LNCaP clone FGC (cell line): ENCODE data around the gene UBA6.

Experiments used
- DNase-seq: peaks from one replicate; pipeline ENCODE4 v3.0.0-alpha.2; 2011; ENCODE audit warnings: low read depth
- H3K4me3 ChIP-seq: 2 replicates; pipeline ENCODE4 v1.5.1; 2011; ENCODE audit warnings: mild to moderate bottlenecking, low read depth, low read length, control low read depth
- TF ChIP-seq, protein P1 (sequence below): IDR thresholded peaks from 2 replicates; pipeline ENCODE4 v1.5.1; 2012; ENCODE audit warnings: mild to moderate bottlenecking; ENCODE audit not compliant: control insufficient read depth, insufficient read depth; ENCODE audit errors: extremely low read depth

UBA6 gene

DNA sequence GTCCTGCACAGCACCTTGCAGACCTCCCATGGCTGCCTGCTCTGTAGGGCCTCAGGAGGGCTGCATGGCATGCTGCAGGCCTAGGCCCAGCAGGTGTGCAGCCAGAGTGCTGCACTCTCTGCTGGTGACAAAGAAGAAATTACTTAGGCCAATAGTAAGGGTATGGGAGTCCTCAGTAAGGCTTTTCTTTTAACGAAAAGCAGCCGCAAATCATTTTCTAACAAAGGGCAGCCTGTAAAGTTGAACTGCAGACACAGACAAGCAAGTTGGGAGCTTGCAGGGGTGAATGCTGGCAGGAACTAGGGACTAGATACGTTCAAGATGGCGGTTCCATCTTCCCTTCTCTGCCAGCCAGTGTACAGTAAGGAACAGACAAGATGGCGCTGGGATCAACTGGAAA lies 22.4 kb upstream of the UBA6 start:
- no peak overlapping the region for H3K4me3 ChIP-seq
- TF ChIP-seq, protein P1, sequence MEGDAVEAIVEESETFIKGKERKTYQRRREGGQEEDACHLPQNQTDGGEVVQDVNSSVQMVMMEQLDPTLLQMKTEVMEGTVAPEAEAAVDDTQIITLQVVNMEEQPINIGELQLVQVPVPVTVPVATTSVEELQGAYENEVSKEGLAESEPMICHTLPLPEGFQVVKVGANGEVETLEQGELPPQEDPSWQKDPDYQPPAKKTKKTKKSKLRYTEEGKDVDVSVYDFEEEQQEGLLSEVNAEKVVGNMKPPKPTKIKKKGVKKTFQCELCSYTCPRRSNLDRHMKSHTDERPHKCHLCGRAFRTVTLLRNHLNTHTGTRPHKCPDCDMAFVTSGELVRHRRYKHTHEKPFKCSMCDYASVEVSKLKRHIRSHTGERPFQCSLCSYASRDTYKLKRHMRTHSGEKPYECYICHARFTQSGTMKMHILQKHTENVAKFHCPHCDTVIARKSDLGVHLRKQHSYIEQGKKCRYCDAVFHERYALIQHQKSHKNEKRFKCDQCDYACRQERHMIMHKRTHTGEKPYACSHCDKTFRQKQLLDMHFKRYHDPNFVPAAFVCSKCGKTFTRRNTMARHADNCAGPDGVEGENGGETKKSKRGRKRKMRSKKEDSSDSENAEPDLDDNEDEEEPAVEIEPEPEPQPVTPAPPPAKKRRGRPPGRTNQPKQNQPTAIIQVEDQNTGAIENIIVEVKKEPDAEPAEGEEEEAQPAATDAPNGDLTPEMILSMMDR: no peak
- DNase-seq: no peak

DNA sequence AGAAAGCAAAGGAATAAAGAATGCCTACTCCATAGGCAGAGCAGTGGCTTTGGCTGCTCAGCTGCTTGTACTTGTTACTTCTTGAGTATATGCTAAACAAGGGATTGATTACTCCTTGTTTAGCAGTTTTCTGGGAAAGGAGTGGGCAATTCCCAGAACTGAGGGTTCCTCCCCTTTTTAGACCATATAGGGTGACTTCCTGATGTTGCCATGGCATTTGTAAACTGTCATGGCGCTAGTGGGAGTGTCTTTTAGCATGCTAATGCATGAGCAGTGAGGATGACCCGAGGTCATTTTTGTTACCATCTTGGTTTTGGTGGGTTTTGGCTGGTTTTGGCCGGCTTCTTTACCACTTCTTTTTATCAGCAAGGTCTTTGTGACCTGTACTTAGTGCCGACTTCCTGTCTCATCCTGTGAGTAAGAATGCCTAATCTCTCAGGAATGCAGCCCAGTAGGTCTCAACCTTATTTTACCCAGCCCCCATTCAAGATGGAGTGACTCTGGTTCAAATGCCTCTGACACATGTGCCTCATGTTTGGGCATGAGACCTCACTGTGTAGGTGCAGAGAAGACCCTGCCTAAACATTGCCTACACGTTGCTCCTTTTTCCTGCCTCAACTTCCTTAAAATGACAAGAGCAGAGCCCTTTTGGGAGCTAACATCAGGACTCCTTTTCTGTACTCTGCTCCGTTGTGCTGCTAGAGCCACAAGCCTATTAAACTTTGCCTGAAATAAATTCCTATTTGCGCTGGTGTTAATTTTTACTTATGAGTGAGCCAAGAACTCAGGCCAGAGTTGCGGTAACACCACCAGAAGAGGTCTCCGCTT lies 21.0 kb upstream of the UBA6 start:
- H3K4me3 ChIP-seq: no peak overlapping the region
- no peak for DNase-seq
- TF ChIP-seq, protein P1: no peak

DNA sequence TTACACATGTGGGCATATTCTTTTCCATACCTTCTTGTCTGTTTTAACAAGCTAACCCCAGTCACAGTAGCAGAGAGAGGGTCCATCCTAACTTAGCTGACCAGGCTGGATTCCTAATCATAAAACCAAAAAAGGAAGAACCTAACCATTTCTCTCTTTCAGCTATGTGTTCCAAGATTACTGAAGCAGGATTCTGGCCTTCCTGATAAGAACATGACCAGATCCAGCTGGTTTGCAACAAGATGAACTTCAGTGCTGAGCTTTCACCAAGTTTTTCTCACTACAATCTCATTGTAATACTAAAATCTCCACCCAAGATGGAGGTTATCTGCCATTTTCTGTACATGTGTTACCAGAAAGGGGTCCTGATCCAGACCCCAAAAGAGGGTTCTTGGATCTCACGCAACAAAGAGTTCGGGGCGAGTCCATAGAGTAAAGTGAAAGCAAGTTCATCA lies 20.4 kb upstream of the UBA6 start:
- DNase-seq: no peak
- TF ChIP-seq, protein P1: no peak
- no peak overlapping the region for H3K4me3 ChIP-seq

DNA sequence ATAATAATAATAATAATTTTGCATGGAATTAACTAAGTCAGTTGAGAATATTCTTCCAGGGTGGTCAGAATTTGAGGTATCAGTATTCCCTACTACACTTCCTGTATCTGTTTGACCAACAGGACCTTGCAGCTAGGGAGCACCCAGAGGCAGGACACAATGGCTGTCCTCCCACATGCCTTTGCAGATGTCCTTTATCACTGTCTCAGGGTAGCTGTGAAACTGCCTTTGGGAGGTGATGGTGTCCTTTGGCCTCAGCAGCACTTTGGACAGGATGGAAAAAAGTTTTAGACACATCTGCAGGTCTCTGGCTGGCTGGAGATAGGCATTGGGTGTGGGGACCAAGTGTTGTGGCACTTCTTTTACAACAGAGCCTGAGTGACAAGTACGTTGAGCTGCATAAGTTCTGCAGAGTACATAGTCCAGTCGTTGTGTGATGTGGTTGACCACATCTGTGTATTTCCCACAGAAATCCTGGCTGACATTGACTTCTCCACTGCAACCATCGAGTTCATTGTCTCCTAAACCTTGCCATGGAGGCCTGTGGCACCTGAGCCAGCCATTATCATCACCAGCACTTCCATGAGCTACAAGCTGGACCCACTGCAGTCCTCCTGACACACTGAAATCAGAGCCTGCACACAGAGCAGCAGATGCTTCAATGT lies 19.1 kb upstream of the UBA6 start:
- TF ChIP-seq, protein P1: no peak
- no peak overlapping the region for H3K4me3 ChIP-seq
- DNase-seq: no peak

DNA sequence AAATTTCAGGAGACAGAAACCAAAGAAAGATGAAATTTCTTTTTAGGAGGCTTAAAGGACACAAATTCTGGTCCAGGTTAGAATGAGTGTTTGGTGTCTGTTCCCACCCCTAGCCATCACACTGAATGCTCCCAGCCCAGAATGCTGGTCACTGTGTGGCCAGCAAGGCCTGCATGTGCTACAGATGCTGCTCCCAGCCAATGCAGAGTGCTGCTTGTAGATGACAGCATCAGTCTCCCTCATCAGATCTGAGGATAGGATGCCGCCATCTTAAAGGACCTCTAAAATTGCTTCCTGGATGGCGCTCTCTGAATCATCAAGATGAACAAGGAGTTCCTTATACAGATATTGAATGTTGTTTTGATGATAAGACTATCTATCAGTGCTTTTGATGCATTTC lies 17.9 kb upstream of the UBA6 start:
- TF ChIP-seq, protein P1: no peak
- no peak for DNase-seq
- no peak overlapping the region for H3K4me3 ChIP-seq

DNA sequence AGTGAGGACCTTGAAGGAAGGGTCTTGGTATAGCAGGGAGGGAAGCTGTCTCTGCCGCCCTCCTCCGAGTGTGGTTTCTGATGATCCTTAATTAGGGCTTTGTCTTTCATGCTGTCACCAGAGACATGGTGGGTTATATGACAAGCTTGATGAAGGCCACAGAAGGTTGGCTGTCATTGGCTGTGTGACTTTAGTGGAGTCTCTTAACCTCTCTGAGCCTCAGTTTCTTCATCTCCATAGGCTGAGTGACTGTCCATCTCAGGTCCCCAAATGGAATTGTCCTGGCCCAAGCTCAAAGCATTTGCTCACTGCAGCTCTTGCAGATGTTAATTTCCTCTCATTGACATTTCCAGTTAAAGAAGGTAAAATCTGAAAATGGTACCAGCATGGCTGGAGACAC lies 16.6 kb upstream of the UBA6 start:
- TF ChIP-seq, protein P1: no peak
- H3K4me3 ChIP-seq: no peak overlapping the region
- DNase-seq: no peak
